ENCODE measurements around the gene BORCS8. TPM values are rescaled to one million over a fixed set of nuclear protein-coding genes. Genes with fewer than 3 reads are reported as not detected.
A peak's percentile ranks its signal among the peaks of the same experiment; 100 is the strongest.

The BORCS8 gene
- total and polyA plus RNA-seq, 2 experiments from 2014 or later, result 24.7 to 38.0 TPM

DNA sequence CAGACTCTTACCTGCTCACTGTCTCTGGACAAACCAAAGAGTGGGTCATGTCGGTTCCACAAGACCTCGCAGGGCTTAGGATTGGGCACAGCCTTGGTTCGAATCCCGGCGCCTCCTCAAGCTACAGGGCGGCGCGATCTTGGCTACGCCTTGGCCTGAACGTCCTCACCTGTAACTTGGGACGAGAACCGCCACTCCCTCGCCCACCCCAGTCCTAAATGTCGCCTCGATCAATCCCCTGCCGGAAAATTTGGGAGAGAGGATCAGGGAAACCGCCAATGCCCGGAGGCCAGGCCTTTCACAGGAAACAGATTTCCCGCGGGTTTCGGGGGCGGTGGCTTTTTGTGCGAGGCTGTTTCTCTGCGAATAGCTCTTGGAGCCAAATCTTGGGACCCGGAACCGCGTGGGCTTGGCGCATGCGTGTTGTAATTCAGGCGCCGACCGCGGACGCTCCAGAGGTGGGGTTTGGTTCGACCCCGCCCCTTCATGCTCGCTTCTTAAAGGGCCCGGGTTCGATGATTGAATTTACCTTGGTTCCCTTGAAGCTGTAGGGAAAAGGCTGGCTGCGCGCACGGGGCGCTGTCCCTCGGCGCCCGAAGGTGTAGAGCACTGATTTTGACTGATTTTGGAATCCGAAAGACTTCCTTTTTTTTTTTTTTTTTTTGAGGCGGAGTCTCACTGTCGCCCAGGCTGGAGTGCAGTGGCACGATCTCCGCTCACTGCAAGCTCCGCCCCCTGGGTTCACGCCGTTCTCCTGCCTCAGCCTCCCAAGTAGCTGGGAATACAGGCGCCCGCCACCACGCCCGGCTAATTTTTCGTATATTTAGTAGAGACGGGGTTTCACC is 11.3 kb upstream of the BORCS8 start, which contains the start of gene NR2C2AP:
NR2C2AP (minus strand) TSS at position 403 of the 845 bp plus-strand sequence; CDS start at position 49, 354 bp downstream.
- H3K9me3 ChIP-seq (ENCODE audit: low read depth), result no peaks in the 10 kb centered on the region
- peak; percentile 89 to 95 for DNase-seq (ENCODE audit: low read depth in 1 of 2, low spot score in 1 of 2)
- no peak for TF ChIP-seq CTCF (IDR thresholded peaks at IDR 0.05; ENCODE audit: low read depth, low read length)
- peaks cover 5% of the 10 kb centered on the region for H3K4me1 ChIP-seq (ENCODE audit: low read depth)
- no peak within 1 kb of the TSS for H3K27ac ChIP-seq
- peak within 1 kb of the TSS; percentile 44 for H3K4me3 ChIP-seq
- no peaks in the 10 kb centered on the region for H3K27me3 ChIP-seq
- H3K36me3 ChIP-seq, result peaks cover 4% of the 10 kb centered on the region

DNA sequence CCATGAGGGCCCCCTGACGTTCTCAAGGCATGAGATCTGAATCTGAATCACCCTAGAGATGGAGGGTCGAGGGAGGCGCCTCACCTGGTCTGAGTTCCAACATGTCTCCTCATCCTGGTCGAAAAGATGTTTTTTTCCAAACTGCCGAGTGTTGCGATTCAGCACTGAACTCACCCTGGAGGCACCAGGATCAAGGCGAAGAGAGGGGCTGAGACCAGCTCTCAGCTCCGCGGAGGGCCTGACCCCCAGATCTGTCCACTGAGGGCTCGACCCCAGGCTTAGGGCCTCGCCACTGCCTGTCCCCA is 10.7 kb upstream of the BORCS8 start:
- TF ChIP-seq CTCF (IDR thresholded peaks at IDR 0.05; ENCODE audit: low read depth, low read length), result no peak
- peak overlapping the region; percentile 44 for H3K4me3 ChIP-seq
- H3K36me3 ChIP-seq, result peaks cover 4% of the 10 kb centered on the region
- H3K27me3 ChIP-seq, result no peaks in the 10 kb centered on the region
- no peak overlapping the region for H3K27ac ChIP-seq
- no peaks in the 10 kb centered on the region for H3K9me3 ChIP-seq (ENCODE audit: low read depth)
- H3K4me1 ChIP-seq (ENCODE audit: low read depth), result no peaks in the 10 kb centered on the region
- no peak for DNase-seq (ENCODE audit: low read depth in 1 of 2, low spot score in 1 of 2)

GRCh38 chr19:19201697-19202630 is 10.0 kb upstream of the BORCS8 start:
- DNase-seq (ENCODE audit: low read depth in 1 of 2, low spot score in 1 of 2), result no peak
- Histone ChIP-seq H3K4me1 (ENCODE audit: low read depth) (no peaks in the 10 kb centered on the region), H3K36me3 (peaks cover 6% of the 10 kb centered on the region), H3K27me3 (no peaks in the 10 kb centered on the region), H3K27ac (no peak overlapping the region), H3K9me3 (ENCODE audit: low read depth) (no peaks in the 10 kb centered on the region), H3K4me3 (no peak overlapping the region)
- TF ChIP-seq CTCF (IDR thresholded peaks at IDR 0.05; ENCODE audit: low read depth, low read length), result no peak

- Histone ChIP-seq H3K27me3 (no peaks in the 10 kb centered on the region), H3K36me3 (peaks cover 5% of the 10 kb centered on the region), H3K4me1 (ENCODE audit: low read depth) (peaks cover 2% of the 10 kb centered on the region), H3K27ac (no peak overlapping the region), H3K4me3 (no peak overlapping the region), H3K9me3 (ENCODE audit: low read depth) (no peaks in the 10 kb centered on the region)
- no peak for DNase-seq (ENCODE audit: low read depth in 1 of 2, low spot score in 1 of 2)
- no peak for TF ChIP-seq CTCF (IDR thresholded peaks at IDR 0.05; ENCODE audit: low read depth, low read length)
Observed at GRCh38 chr19:19193926-19194325, 2.0 kb upstream of the BORCS8 start.

- no peaks in the 10 kb centered on the region for H3K9me3 ChIP-seq (ENCODE audit: low read depth)
- H3K4me3 ChIP-seq, result peak overlapping the region; percentile 92
- DNase-seq (ENCODE audit: low read depth in 1 of 2, low spot score in 1 of 2), result peak in 1 of 2 donors; percentile 15
- peak overlapping the region; percentile 53 for H3K27ac ChIP-seq
- no peaks in the 10 kb centered on the region for H3K27me3 ChIP-seq
- H3K4me1 ChIP-seq (ENCODE audit: low read depth), result peaks cover 2% of the 10 kb centered on the region
- H3K36me3 ChIP-seq, result peaks cover 5% of the 10 kb centered on the region
- no peak for TF ChIP-seq CTCF (IDR thresholded peaks at IDR 0.05; ENCODE audit: low read depth, low read length)
Observed at GRCh38 chr19:19192910-19193423, 1.0 kb upstream of the BORCS8 start.
